Stimulated activated CD8-positive, alpha-beta memory T cell treated with anti-CD3 and anti-CD28 coated beads, Interleukin-4, amount 100 ng/mL, for 24 hours (primary cell): Measurements from ENCODE around the gene ZNF740.
"Not testable (repeated sequence)": the region's sequence is repeated elsewhere in the genome, so short reads cannot be mapped to it uniquely, and the experiment has no call there.

Source experiments
- DNase-seq: peaks from one replicate; pipeline ENCODE4 v3.0.0-alpha.2; 2020; ENCODE audit warnings: low read depth

ZNF740 gene

GRCh38 chr12:53194973-53195372 is 14.5 kb downstream of the ZNF740 start:
- DNase-seq = no peak

GRCh38 chr12:53195516-53196420 is 15.2 kb downstream of the ZNF740 start:
- no peak for DNase-seq

DNA sequence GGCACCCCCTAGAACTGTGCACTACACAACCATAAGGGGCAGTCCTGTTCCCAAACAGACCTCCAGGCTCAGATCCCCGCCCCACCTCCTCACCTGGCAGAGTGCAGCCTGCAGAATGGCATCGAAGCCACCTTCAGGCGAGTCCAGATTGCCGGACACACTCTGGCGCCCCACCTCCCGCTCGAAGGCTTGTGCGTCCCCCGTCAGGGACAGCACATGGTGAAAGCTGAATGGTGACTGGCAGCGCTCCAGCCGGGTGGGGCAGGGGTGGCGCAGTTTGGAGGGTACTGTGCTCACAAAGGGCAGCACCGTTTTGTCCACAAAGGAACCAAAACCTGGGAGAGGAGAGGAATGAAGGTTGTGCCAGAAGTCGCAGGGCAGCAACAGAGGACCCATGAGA is 16.0 kb downstream of the ZNF740 start:
- DNase-seq = no peak

GRCh38 chr12:53197011-53197640 is 16.6 kb downstream of the ZNF740 start:
- DNase-seq = no peak

GRCh38 chr12:53198486-53199110 is 18.1 kb downstream of the ZNF740 start:
- no peak for DNase-seq

GRCh38 chr12:53199700-53200099 is 19.2 kb downstream of the ZNF740 start:
- DNase-seq = no peak

DNA sequence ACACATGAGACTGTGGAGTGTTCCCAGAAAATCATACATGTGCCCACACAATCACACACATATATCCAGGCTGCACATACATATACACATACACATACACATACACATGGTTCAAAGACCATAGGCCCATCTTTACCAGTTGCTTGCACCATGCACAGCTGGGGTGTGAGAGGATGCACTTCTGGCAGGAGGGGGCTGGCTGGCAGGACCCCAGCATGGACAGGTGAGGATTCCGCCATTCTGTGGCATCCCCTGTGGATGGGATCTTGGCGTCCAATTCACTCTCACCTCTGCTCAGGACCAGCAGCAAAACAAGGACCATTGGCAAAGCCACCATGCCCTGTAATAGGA is 19.6 kb downstream of the ZNF740 start:
- no peak for DNase-seq

DNA sequence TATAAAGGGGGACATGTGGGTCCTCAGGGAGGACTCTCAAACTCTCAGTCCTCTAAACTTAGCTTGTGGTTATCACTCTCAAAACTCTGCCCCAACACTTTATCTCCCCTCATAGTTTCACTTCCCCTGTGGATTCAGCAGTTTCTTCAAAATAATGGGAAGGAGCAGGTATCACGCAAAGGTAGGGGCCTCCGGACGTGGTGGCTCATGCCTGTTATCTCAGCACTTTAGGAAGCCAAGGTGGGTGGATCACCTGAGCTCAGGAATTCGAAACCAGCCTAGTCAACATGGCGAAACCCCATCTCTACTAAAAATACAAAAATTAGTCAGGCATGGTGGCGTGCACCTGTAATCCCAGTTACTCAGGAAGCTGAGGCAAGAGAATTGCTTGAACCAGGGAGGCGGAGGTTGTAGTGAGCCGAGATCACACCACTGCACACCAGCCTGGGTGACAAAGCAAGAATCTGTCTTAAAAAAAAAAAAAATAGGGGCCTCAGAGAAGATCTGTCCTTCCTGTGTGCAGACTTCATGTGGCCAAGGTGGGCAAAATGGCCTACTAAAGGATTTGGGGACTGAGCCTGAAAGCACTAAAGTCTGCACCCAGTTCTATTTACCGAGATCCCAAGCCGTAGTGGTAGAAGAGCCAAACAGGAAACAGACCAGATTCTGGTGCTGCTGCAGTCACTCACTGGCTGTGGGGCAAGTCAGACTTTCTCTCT is 20.1 kb downstream of the ZNF740 start:
- DNase-seq = no peak

DNA sequence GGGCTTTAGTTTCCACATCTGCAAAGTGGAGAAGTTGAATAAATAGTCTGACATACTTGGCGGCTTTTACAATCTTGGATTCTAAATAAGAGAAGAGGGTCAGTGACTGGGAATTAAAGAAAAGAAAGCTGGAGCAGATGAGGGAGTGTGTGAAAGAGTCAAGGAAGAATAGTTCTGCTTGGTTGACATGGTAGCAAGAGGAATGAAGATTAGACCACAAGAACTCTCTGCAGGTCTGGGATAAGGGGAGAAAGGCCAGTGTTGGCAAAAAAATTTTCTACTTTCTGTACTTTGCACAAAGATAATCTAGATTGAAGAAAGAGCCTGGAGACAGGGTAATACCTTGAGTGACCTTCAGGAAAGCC is 20.6 kb downstream of the ZNF740 start:
- DNase-seq = no peak

- DNase-seq = no peak
These were observed 21.1 kb downstream of the ZNF740 start for GRCh38 chr12:53201639-53202038.

DNA sequence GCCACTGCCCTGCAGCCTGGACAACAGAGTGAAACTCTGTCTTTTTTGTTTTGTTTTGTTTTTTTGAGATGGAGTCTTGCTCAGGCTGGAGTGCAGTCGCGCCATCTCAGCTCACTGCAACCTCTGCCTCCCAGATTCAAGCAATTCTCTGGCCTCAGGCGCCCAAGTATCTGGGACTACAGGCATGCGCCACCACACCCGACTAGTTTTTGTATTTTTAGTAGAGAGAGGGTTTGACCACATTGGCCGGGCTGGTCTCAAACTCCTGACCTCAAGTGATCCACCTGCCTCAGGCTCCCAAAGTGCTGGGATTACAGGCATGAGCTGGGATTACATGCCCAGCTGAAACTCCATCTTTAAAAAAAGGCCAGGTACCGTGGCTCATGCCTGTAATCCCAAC is 21.8 kb downstream of the ZNF740 start:
- DNase-seq = not testable (repeated sequence)

DNA sequence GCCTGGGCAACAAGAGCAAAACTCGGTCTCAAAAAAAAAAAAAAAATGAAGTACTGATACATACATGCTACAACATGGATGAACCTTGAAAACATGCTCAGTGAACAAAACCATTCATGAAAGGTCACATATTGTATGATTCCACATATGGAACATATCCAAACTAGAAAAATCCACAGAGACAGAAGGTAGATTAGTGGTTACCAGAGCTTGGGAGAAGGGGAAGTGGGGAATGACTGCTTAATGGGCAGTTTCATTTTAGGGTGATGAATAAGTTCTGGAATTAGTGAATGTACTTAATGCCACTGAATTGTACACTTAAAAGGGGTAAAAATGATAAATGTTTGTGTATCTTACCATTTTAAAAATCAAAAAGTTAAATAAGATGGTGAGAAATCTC is 23.8 kb downstream of the ZNF740 start:
- DNase-seq = no peak

DNA sequence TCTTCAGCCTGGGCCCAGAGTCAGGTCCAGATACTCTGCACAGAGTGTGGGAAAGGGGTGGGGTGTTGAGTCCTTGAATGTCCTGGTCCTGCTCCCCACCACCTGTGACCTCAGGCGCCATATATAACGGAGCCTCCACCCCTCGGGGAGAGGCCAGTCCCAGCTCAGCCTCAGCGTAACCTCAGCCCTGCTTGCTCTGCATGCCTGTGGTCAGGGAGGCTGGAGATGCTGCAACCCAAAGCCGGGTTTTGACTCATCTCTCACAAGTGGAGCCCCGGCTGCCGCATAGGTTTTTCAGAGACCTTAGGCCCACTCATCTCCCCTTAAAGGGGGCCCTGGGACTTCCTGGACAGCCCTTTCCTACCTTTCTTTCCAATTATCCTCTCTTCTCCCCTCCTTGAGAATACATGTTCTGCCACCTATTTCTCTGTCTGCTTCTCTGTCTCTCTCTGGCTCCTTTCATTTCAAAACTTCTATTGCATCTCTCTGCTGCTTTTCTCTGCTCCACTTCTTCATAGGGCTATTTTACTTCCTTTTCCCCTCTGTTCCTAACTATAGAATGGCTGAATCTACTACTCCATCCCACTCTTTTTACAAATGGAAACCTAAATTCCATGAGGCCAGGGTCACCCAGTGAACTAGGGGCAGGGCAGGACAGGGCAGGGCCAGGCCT is 25.4 kb downstream of the ZNF740 start:
- peak; percentile 60 for DNase-seq

DNA sequence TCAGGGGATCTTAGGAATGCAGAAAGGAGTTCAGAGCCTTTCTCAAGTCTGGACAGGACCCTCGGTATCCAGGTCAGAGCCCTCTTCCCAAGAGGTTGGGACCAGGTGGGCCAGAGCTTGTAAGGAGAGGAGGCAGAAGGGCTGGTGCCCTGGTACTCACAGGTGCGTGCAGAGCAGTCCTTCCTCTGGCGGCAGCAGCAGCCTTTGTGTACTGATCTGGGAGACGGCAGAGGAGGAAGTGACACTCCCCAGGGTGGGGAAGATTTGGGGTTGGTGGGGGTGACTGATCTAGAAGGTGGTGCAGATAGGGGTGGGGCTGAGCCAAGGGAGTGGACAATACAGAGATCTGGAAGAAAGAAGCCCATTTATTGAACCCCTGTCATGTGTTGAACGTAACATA is 26.5 kb downstream of the ZNF740 start, which contains the start of gene ITGB7:
TSS of gene ITGB7 (minus strand) at position 210 of the 400 bp plus-strand sequence. CDS start 6,808 bp downstream, outside the sequence.
- DNase-seq = peak; percentile 52

GRCh38 chr12:53208435-53208834 is 27.9 kb downstream of the ZNF740 start:
- DNase-seq = no peak

DNA sequence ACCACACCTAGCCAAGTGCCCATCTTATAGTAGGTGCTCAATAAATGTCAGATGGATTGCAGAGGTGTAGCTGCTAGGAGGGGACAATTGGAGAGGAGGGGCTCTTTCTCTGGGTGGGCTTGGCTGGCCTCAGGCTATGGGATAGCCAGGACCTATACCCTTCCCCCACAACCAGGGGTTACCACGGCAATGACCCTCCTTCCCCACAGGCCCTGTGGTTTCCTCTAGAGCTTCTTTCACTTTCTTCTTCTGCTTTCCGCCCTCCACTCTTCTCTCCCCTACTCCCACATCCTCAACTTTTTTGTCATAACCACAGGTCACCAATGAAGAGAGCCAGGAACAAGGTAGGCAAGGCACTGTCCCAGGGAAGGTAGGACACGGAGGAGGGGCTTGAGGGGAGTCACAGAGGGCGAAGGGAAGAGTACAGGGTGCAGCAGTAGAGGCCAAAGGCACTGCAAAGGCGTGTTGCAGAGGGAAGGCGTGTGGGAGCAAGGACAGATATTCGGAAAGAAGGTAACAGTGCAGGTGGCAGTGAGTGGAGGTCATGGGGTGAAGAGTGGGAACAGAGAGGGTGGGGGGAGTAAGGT is 28.4 kb downstream of the ZNF740 start:
- no peak for DNase-seq

- DNase-seq = no peak
These were observed 30.3 kb downstream of the ZNF740 start for GRCh38 chr12:53210843-53211242.

DNA sequence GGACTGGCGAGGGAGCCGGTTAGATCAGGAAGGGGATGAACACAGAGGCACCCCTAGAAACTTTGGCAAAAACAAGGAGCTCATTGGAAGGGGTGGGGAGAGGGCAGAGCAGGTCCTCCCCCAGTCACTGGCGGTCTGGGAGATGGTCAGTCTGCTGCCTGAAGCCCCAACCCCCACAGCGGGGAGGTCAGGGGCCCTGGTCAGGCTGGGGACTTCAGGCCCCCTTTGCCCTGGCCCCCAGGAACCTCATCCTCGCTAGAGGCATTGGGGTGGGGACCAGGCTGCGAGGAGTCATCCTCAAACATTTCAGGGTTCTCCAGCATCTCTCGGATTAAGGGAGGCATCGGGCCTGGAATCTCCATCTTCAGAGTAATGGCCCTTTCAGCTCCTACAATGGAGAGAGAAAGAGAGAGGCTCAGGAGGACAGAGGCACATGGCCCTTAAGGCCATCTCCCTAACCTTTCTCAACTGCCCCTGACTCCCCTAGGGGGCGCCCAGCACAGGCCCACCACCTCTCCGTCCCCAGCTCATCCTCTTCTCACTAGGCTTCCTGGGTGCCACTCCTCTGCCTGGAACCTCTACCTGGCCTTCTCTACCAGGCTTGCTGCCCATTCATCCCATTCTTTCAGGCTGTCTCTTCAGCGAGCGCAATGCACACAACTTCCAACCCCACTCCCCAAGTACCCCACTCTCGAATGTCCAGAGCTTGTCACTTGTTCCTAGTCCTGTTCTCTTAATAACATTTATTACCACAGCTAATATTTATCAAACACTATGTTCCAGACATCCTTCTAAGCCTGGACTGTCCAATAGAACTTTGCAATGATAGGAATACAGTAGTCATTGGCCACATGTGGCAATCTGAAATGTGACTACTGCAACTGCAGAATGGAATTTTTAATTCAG is 31.2 kb downstream of the ZNF740 start:
- DNase-seq = no peak

- no peak for DNase-seq
These were observed 32.4 kb downstream of the ZNF740 start for GRCh38 chr12:53212931-53213330.

DNA sequence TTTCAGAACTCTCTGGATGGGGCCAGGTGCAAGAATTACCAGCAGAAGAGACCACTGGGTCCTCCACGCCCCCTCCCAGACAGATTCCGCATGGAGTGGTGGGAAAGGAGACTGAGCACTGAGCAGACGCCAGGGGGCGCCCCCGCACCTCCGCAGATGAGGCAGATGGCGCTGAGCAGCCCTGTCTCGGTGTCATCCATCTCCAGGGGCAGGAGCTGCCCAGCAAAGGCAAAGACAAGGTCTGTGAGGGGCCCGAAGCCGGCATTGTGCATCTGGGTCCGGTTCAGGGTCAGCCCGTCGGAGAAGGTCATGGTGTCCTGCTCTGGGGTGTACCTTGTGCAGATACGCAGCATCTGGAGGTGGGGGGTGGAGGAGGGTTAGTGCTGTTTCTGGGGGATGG is 32.8 kb downstream of the ZNF740 start:
- peak; percentile 75 for DNase-seq
